NCI-H1417 treated with DMSO at 0.1 percent for 48 hours (cell line): ENCODE data around the gene SP110.
"Not testable (repeated sequence)": the region's sequence is repeated elsewhere in the genome, so short reads cannot be mapped to it uniquely, and the experiment has no call there.

Experiments
- DNase-seq: peaks from one replicate; lab custom pipeline; 2025; lab: John Stamatoyannopoulos, UW

Gene SP110

GRCh38 chr2:230224458-230224857 is 4.7 kb upstream of the SP110 start:
- no peak for DNase-seq

GRCh38 chr2:230222829-230223228 is 3.0 kb upstream of the SP110 start:
- not testable (repeated sequence) for DNase-seq

- DNase-seq = no peak
Measured at GRCh38 chr2:230221493-230221892, 1.7 kb upstream of the SP110 start.

GRCh38 chr2:230220347-230220969 is 674 bp upstream of the SP110 start:
- no peak for DNase-seq

GRCh38 chr2:230218421-230218820 is 1.4 kb downstream of the SP110 start:
- DNase-seq = no peak

- no peak for DNase-seq
Measured at GRCh38 chr2:230217424-230217823, 2.4 kb downstream of the SP110 start.

GRCh38 chr2:230216489-230216888 is 3.3 kb downstream of the SP110 start:
- DNase-seq = no peak

GRCh38 chr2:230209422-230210051 is 10.2 kb downstream of the SP110 start:
- no peak for DNase-seq

- no peak for DNase-seq
Measured at GRCh38 chr2:230208576-230208975, 11.2 kb downstream of the SP110 start.

- DNase-seq = no peak
Measured at GRCh38 chr2:230205721-230206120, 14.1 kb downstream of the SP110 start.

- no peak for DNase-seq
Measured at GRCh38 chr2:230205034-230205433, 14.8 kb downstream of the SP110 start.

- no peak for DNase-seq
Measured at GRCh38 chr2:230203110-230203676, 16.6 kb downstream of the SP110 start.

- no peak for DNase-seq
Measured at GRCh38 chr2:230202430-230203109, 17.2 kb downstream of the SP110 start.

GRCh38 chr2:230184727-230185578 is 34.8 kb downstream of the SP110 start:
- DNase-seq = no peak

- DNase-seq = no peak
Measured at GRCh38 chr2:230181195-230181594, 38.6 kb downstream of the SP110 start.

GRCh38 chr2:230179907-230180306 is 39.9 kb downstream of the SP110 start:
- no peak for DNase-seq

- no peak for DNase-seq
Measured at GRCh38 chr2:230178546-230179485, 41.0 kb downstream of the SP110 start.

GRCh38 chr2:230176996-230177395 is 42.8 kb downstream of the SP110 start:
- no peak for DNase-seq

GRCh38 chr2:230174466-230174865 is 45.3 kb downstream of the SP110 start:
- DNase-seq = no peak

GRCh38 chr2:230172852-230173251 is 46.9 kb downstream of the SP110 start:
- DNase-seq = no peak

GRCh38 chr2:230172156-230172555 is 47.6 kb downstream of the SP110 start:
- no peak for DNase-seq
